H1 (cell line): ENCODE measurements around the gene PBX1.

Experiments
- JUND ChIP-seq: IDR thresholded peaks from 2 replicates; pipeline ENCODE4 v1.6.1; 2011; ENCODE audit warnings: mild to moderate bottlenecking, improper control_type of control experiment, low read length
- SAP30 ChIP-seq: fragments of 300-600 bp; sonication (generic); IDR thresholded peaks from 2 replicates; pipeline ENCODE4 v1.7.1; 2012; ENCODE audit warnings: low read length, moderate library complexity, mild to moderate bottlenecking, inconsistent platforms; ENCODE audit not compliant: insufficient read depth, insufficient replicate concordance
- SP2 ChIP-seq: IDR thresholded peaks from 2 replicates; pipeline ENCODE4 v1.6.1; 2012; ENCODE audit warnings: mild to moderate bottlenecking, low read length, inconsistent platforms
- SRF ChIP-seq: IDR thresholded peaks from 2 replicates; pipeline ENCODE4 v1.6.1; 2011; ENCODE audit warnings: mild to moderate bottlenecking, low read depth, low read length, moderate library complexity
- TF ChIP-seq, protein P1 (sequence below), 3 experiments: IDR thresholded peaks; 1 replicate in 2 of 3; 2 replicates in 1 of 3; pipeline versions ENCODE4 v1.5.1 to v1.6.1; 2011; ENCODE audit warnings: low read length in 3 of 3, mild to moderate bottlenecking in 3 of 3, inconsistent platforms in 2 of 3, low read depth in 1 of 3, moderate library complexity in 1 of 3; ENCODE audit not compliant: insufficient read depth in 1 of 3; ENCODE audit errors: control extremely low read depth in 1 of 3

GRCh38 chr1:164636757-164637156 is 77.8 kb downstream of the PBX1 start:
- no peak for TF ChIP-seq JUND
- TF ChIP-seq, protein P1, sequence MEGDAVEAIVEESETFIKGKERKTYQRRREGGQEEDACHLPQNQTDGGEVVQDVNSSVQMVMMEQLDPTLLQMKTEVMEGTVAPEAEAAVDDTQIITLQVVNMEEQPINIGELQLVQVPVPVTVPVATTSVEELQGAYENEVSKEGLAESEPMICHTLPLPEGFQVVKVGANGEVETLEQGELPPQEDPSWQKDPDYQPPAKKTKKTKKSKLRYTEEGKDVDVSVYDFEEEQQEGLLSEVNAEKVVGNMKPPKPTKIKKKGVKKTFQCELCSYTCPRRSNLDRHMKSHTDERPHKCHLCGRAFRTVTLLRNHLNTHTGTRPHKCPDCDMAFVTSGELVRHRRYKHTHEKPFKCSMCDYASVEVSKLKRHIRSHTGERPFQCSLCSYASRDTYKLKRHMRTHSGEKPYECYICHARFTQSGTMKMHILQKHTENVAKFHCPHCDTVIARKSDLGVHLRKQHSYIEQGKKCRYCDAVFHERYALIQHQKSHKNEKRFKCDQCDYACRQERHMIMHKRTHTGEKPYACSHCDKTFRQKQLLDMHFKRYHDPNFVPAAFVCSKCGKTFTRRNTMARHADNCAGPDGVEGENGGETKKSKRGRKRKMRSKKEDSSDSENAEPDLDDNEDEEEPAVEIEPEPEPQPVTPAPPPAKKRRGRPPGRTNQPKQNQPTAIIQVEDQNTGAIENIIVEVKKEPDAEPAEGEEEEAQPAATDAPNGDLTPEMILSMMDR (IDR thresholded peaks at IDR 0.05; ENCODE audit: control extremely low read depth in 1 of 3, insufficient read depth in 1 of 3, low read depth in 1 of 3, low read length in 3 of 3) = no peak
- no peak for TF ChIP-seq SP2
- TF ChIP-seq SRF = no peak
- no peak for TF ChIP-seq SAP30
